HG02642 (cell line): ENCODE measurements around the gene TBC1D30.
"Not testable (repeated sequence)": the region's sequence is repeated elsewhere in the genome, so short reads cannot be mapped to it uniquely, and the experiment has no call there.

ENCODE experiments used
- ATAC-seq: cut with Tn5 transposase; IDR thresholded peaks from one replicate; pipeline ENCODE4 v1.9.1; 2021; ENCODE audit warnings: mild to moderate bottlenecking; ENCODE audit not compliant: unreplicated experiment, poor library complexity

The TBC1D30 gene, protein sequence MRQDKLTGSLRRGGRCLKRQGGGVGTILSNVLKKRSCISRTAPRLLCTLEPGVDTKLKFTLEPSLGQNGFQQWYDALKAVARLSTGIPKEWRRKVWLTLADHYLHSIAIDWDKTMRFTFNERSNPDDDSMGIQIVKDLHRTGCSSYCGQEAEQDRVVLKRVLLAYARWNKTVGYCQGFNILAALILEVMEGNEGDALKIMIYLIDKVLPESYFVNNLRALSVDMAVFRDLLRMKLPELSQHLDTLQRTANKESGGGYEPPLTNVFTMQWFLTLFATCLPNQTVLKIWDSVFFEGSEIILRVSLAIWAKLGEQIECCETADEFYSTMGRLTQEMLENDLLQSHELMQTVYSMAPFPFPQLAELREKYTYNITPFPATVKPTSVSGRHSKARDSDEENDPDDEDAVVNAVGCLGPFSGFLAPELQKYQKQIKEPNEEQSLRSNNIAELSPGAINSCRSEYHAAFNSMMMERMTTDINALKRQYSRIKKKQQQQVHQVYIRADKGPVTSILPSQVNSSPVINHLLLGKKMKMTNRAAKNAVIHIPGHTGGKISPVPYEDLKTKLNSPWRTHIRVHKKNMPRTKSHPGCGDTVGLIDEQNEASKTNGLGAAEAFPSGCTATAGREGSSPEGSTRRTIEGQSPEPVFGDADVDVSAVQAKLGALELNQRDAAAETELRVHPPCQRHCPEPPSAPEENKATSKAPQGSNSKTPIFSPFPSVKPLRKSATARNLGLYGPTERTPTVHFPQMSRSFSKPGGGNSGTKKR

DNA sequence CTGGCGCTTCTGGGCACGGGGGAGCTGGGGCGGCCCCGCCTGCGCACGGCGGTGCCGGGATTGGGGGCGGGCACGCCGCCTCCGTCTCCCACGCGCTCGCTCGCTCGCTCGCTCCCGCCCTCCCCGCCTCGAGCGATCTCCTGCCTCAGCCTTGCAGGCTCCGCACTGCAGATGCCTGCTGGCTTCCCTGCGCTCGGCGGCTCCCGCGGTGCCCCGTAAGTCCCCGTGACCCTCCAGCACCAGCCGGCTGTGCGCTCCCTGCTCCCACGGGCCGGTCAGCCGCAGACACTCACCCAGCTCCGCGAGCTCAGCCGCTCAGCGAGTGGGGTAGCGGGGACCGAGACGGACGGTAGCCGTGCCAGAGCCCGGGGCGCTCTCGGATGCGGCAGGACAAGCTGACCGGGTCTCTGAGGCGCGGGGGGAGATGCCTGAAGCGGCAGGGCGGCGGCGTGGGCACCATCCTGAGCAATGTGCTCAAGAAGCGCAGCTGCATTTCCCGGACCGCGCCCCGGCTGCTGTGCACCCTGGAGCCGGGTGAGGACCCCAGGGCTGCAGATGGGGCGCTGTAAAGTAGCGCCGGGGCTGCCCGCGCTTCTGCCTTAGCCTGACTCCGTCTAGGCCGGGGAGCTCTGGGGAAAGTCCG is at the start of gene TBC1D30:
Gene TBC1D30 (plus strand): TSS at position 148 of the 643 bp plus-strand sequence. CDS start 233 bp downstream, at position 381.
- ATAC-seq: peak; percentile 68

DNA sequence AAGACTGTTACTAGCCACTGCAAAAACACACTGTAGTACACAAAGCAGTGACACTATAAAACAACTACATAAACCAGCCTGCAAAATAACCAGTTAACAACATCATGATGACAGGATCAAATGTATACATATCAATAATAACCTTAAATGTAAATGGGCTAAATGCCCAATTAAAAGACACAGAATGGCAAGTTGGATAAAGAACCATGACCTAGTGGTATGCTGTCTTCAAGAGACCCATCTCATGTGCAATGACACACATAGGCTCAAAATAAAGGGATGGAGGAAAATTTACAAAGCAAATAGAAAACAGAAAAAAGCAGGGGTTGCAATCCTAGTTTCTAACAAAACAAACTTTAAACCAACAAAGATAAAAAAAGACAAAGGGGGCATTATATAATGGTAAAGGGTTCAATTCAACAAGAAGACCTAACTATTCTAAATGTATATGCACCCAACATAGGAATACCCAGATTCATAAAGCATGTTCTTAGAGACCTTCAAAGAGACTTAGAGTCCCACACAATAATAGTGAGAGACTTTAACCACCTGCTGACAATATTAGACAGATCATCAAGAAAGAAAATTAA is 49.2 kb upstream of the TBC1D30 start:
- not testable (repeated sequence) for ATAC-seq

DNA sequence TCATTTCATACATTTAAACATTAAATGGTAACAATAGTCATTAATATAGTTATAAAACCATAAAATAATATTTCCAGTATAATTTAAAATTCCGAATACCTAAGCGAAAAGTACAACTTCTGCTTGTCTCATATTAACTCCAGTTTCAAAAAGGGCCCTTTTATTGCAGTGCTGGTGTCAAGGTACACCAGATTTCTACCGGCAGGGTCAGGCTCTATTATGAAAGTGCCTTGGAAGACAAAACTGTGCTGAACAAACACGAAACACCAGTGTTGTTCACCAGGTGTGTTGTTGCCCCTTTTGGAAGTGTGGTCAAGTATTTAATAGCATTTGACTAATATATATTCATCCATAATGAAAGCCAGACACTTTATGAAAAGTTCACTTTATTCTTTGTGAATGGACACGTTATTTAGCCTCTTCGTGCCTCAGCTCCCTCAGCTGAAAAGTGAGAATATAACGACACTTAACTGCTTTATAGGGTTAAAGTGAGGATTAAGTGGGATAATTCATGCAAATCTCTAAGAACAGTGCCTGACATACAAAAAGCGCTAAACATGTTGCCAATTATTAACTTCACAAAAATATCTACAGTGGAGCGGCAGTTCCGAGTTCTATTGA is 45.0 kb upstream of the TBC1D30 start:
- ATAC-seq: no peak

DNA sequence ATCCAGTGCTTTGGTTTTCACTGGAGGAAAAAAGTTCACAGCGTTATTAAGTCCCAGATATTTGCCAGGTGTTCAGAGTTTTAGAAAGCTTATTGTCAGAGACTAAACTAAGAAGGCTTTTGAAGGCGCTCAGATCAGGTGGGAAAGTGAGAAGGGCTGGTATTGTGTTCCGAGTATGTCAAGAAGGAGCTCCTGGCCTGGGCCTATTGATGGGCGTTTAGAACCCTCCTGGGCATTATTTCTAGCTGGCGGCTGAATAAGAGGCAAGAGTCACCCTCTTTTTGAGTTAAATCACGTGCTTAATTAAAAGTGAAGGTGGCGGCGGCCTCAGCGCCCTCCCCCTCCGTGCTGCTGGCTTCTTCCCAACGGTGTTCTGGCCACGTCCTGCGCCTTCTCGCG is 44.3 kb upstream of the TBC1D30 start:
- ATAC-seq: no peak

DNA sequence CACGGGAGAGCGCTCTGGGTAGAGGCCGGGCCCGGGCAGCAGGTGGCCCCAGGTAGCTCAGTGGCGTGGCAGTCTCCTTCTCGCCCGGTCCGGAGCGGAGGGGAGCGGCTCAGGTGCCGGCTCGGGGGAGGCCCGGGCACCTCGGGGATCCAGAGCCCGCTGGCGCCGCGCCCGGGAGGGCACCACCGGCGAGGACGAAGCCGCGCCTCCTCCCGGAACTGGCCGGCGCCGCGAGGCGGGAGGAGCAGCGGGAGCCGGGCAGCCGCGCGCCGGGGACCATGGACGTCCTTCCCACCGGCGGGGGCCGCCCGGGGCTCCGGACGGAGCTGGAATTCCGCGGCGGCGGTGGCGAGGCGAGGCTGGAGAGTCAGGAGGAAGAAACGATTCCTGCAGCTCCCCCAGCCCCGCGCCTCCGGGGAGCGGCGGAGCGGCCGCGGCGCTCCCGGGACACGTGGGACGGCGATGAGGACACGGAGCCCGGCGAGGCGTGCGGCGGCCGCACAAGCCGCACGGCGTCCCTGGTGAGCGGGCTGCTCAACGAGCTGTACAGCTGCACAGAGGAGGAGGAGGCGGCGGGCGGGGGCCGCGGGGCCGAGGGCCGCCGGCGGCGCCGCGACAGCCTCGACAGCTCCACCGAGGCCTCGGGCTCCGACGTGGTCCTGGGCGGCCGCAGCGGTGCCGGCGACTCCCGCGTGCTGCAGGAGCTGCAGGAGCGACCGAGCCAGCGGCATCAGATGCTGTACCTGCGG is 43.7 kb upstream of the TBC1D30 start:
- ATAC-seq: peak; percentile 53

DNA sequence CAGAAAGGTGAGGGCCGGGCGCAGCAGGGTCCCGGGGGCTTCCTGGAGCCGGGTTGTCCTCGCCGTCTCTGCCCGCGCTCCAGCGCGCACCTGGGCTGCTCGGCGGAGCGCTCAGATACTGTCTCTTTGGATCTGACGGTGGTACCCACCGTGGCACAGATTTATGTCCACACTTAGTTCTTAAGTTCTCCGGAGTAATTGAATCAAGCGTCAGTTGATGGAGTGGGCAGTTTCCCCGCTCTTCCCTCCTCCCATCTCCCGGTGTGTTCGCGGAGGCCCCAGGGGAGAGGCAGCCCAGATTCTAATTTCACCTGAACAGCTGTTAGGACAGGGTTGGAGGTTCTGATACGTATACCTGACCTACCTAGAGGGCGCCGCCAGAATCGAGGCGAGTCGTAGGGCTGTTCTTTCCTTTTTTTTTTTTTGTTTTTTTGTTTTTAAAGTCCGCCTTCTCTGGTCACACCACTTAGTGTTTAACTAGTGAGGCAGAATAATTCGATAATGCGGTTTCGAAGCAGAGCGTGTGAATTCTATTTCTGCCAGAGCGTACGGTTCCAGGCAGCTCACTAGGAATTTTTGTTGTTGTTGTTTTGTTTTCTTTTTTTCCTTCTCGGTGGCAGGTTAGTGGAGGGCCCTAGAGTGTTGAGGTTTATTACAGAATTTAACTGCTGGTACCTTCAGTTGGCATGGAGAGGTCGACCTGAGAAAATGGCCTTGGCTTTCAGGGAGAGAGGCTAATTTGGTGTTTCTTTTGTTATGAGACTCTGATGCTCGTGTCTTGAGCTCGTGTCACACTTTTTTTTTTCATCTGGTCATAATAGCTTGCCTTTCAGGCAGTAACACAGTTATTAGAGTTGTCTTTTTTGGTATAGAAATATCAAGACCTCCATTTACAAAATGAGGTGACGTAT is 42.9 kb upstream of the TBC1D30 start:
- ATAC-seq: peak; percentile 32

DNA sequence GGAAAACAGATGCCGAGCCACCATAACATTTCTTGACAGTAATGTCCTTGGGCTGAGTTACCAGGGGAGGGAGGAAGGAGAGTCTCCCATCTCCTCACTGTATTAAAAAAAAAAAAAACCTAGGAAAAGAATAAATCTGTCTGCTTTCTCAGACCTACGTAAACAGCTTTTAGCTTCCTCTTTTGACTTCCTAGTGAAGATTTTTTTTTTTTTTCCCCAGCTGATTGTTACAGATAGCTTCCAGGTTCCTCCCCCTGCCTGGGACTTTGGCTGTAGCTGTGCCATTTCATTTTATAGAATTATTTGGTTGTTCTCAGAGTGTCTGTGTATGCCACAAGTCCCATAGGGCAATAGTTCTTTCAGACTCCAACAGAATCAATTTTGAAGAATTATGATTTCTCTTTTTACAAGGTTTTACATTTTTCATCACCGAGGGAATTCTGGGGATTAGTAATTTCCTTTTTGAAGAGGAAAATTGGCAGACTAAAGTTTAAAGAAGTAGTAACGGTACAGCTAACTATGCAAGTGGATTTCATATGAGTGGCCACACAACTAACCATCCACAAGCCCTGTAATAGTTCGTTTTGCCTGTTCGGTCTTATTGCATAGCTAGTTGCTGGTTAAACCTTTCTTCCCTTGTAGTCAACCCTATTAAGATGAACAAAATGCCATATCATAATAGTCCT is 42.1 kb upstream of the TBC1D30 start:
- no peak for ATAC-seq

DNA sequence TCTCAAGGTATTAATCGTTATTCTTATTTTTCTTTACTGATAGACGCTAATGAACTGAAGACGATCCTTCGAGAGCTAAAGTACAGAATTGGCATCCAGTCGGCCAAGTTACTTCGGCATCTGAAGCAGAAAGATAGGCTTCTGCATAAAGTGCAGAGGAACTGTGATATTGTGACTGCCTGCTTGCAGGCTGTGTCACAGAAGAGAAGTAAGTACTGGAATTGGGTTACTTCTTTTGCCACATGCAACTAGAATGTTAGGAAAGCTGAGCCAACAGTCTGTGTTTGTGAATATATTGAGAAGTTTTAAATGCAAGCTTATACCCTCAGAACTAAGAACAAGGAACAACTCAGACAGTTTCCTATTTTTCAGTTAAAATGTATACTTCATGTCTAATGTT is 38.6 kb upstream of the TBC1D30 start:
- ATAC-seq: no peak

DNA sequence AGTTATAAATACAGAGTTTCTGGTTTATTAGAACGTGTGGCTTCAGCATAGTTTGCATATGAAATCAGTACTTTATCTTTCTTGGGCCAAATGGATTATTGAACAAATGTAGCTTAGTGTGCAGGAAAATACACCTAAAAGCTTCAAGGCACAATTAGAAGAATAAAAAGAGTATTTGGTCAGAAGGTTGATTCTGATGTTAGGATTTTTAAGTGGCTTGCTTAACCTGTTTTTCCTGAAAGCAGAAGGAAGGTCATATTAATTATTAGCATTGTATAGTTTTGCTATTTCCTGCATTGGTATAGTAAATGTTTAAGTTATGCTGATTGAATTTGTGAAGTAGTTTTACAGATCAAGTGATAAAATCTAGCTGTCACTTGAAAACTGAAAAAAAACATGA is 34.3 kb upstream of the TBC1D30 start:
- no peak for ATAC-seq

DNA sequence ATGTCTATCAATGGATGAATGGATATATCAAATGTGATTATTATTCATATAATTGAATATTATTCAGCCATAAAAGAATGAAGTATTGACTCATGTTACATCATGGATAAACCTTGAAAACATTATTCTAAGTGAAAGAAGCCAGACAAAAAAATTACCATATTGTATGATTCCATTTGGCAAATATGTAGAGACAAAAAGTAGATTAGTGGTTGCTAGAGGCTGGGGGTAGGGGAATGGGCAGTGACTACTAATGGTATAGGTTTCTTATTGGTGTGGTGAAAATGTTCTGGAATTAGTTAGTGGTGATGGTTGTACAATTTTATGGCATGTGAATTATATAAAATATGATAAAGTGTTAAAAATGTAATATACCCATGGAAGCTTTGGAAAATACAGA is 33.4 kb upstream of the TBC1D30 start:
- ATAC-seq: no peak

DNA sequence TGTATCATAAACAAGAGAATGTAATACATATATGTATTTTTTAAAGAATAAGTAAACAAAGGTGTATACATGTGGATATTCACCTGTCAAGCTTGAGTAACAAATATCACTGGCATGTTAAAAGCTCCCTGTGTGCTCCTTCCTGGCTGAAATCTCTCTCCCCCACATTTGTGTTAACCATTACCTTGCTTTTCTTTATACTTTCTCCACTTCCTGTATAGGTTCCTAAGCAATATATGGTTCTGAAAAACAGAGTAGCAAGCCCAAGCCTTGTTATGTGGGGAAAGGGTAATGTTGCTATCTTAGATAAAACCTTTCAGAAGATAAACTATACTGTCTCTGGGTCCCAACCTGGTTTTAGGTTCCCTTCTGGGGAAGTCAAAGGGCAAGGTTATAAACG is 32.3 kb upstream of the TBC1D30 start:
- ATAC-seq: no peak

DNA sequence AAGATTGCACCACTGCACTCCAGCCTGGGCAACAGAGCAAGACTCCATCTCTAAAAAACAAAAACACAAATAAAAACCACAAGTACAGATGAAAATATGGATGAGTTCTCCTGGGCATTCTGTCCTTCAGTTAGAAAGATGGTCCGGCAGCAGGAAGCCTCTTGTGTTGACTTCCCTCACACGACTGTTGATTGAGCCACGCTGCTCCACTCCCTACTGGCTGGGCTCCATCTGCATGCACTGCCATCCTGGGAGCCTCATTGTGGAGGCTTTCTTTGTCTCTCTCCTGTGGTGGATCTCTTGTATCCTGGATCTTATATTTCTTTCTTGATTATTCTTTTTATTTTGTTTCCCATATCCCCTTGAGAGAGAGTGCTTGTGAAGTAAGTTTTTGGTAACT is 30.8 kb upstream of the TBC1D30 start:
- no peak for ATAC-seq

DNA sequence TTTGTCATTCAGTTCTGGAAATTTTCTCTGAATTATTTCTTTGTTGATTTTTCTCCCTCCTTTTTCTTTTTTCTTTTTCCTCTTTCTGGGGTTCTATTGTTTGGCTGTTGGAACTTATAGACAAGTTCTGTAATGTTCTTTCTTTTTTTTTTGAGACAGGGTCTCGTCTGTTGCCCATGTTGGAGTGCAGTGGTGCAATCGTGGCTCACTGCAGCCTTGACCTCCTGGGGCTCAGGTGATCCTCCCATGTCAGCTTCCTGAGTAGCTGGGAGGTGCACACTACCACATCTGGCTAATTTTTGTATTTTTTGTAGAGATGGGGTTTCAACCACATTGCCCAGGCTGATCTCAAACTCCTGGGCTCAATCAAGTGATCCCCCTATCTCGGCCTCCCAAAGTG is 30.1 kb upstream of the TBC1D30 start:
- ATAC-seq: no peak

DNA sequence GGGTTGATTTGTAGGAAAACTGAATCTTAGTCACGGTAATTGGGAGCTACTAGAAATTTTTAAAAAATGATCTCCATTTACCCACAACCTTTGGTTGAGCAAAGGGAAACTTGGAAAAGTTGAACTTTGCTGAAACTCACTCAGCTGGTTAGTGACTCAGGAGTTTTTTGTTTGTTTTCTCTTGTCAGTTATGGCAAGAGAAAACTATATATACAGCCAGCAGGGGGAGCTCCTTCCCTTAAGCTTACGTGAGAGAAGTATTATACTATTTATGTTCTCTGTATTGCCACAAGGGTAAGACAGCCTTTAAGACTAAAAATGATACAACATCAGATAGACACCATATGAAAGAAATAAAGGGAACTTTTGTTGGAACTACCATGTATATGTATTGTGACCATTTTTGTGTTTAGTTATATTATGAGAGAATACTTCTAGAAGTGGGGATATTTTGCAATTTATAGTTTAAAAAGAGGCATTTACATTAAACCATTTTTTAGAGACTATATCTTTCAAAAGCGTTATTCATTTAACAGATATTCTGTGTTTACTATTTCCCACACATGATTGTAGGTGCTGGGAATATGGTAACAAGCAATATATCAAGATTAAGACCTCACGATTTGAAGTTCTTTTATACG is 28.1 kb upstream of the TBC1D30 start:
- ATAC-seq: peak; percentile 86

DNA sequence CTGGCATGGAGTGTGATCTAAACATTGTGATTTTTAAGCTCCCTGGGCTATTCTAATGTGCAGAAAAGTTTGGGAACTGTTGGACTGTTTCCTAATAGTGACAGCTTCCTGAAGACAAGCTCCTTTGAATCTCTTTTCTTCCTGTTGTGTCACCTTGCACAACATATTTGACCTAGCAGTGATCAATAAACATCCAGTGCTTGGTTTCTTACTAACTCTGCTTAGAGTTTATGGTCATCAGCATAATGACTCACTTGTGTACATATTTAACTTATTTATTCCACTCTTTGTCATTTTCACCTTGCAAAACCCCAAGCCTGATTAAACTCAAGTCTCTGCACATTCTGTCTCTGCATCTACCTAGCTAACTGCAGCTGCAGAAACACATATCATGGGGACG is 27.3 kb upstream of the TBC1D30 start:
- ATAC-seq: no peak

DNA sequence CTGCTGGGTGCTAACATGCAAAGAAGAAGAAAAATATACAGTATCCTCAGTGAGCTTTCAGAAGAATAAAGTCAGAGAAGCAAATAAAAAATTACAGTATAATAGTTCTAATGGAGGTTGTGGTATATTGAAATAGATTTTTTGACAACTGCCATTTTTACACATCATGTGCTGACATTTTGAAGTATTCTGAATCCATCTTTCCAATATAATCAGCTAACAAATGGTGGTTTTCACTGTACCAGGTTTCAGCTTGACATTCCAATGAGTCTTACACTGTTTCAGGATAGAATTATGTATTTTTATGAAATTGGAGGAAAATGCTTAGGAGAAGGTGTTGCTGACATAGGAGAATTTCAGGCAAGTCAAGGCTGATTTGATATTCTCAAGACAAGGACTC is 26.3 kb upstream of the TBC1D30 start:
- no peak for ATAC-seq

DNA sequence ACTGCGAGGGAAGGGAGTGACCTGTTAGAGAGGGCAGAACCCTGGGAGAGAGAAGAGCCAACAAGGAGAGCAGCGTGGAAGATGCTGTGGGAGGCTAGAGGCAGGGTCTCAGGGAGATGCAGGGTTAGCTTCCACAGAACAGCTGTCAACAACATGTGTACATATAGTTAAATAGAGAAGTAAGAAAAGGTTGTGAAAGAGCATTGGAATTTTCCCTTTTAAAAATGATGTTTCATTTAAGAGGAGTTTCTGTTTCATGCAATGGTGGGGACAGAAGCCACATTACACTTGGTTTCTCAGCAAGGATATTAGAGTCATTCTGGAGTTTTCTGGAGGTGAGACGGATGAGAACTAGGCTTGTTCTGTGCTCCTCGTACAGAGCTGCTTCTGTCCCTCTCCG is 23.8 kb upstream of the TBC1D30 start:
- ATAC-seq: peak; percentile 56

DNA sequence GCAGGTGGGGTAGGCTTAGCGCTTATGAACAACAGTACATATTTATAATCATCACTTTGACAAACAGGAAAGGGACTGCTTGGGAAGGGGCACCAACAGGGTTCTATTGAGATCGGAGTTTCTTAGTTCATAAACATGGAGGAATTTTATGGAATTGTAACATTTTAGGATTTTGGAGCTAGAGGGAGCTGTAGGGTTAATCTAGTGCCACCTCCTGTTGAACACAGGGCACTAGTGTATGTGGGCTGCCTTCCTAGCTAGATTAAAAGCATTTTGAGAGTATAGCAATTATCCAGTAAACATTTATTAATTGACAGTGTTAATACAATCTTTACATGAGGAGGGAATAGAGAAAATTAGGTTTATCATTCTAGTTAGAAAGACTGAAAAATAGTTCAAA is 23.1 kb upstream of the TBC1D30 start:
- no peak for ATAC-seq
